Liver (tissue), 3 donors: ENCODE data around the gene LRP5.

ENCODE experiments used
- CTCF ChIP-seq: fragments of 150-350 bp; IDR thresholded peaks from 2 replicates; pipeline ENCODE4 v1.5.1; 2017; ENCODE audit warnings: improper control_type of control experiment, low read depth, low read length; ENCODE audit not compliant: missing input control
- HNF4G ChIP-seq: IDR thresholded peaks from 2 replicates; pipeline ENCODE4 v1.6.1; 2016; ENCODE audit warnings: antibody characterized with exemption
- MAX ChIP-seq: IDR thresholded peaks from 2 replicates; pipeline ENCODE4 v1.6.1; 2016; ENCODE audit warnings: antibody characterized with exemption
- ZBTB33 ChIP-seq: IDR thresholded peaks from 2 replicates; pipeline ENCODE4 v1.6.1; 2016; ENCODE audit warnings: antibody characterized with exemption
- donor health status: healthy.
- donor health status: healthy.

- TF ChIP-seq CTCF: no peak
- TF ChIP-seq HNF4G: no peak
- no peak for TF ChIP-seq MAX
- no peak for TF ChIP-seq ZBTB33
Measured at GRCh38 chr11:68411501-68411991, 99.2 kb downstream of the LRP5 start.
